LNCAP (cell line): ENCODE results near the gene CTDP1.

Experiments
- TF ChIP-seq, protein P1 (sequence below): fragments of 450-650 bp; IDR thresholded peaks from 2 replicates; pipeline ENCODE4 v1.5.1; 2017; ENCODE audit warnings: mild to moderate bottlenecking

Gene CTDP1

GRCh38 chr18:79769698-79770500 is 90.3 kb downstream of the CTDP1 start:
- TF ChIP-seq, protein P1, sequence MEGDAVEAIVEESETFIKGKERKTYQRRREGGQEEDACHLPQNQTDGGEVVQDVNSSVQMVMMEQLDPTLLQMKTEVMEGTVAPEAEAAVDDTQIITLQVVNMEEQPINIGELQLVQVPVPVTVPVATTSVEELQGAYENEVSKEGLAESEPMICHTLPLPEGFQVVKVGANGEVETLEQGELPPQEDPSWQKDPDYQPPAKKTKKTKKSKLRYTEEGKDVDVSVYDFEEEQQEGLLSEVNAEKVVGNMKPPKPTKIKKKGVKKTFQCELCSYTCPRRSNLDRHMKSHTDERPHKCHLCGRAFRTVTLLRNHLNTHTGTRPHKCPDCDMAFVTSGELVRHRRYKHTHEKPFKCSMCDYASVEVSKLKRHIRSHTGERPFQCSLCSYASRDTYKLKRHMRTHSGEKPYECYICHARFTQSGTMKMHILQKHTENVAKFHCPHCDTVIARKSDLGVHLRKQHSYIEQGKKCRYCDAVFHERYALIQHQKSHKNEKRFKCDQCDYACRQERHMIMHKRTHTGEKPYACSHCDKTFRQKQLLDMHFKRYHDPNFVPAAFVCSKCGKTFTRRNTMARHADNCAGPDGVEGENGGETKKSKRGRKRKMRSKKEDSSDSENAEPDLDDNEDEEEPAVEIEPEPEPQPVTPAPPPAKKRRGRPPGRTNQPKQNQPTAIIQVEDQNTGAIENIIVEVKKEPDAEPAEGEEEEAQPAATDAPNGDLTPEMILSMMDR, result no peak

- TF ChIP-seq, protein P1, result no peak
Observed at GRCh38 chr18:79770501-79770815, 90.9 kb downstream of the CTDP1 start.

DNA sequence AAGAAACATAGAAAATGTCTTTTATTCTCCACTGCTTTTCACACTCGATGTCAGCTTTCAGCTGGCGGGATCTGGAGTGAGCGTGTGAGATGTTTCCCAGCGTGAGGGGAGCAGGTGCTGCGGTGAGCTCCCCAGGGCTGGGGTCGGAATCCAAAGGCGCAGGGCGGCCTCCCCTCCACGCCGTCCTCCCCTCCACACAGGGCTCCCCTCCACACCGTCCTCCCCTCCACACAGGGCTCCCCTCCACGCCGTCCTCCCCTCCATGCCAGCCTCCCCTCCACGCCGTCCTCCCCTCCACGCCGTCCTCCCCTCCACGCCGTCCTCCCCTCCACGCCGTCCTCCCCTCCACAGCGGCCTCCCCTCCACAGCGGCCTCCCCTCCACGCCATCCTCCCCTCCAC is 91.2 kb downstream of the CTDP1 start:
- TF ChIP-seq, protein P1, result no peak

GRCh38 chr18:79771446-79772107 is 92.0 kb downstream of the CTDP1 start:
- TF ChIP-seq, protein P1, result no peak

GRCh38 chr18:79772108-79772864 is 92.7 kb downstream of the CTDP1 start:
- TF ChIP-seq, protein P1, result no peak

- TF ChIP-seq, protein P1, result no peak
Observed at GRCh38 chr18:79772865-79773696, 93.5 kb downstream of the CTDP1 start.

DNA sequence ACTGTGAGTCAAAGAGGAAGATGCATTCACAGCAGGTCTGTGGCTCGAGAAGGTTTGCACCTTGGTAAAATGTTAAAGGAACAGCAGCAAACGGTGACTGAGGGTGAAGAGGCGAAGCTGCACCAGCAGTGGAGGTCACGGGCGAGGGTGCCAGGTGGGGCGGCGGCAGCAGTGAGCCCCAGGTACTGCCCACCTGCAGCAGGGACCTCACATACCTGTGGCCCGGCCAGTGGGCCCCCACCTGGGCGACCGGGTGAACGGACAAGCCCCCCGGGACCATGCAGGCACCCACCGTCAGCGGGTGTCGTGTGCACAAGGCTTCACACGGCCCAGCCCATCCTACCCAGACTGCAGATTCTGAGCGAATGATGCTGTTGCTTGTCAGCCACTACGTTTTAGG is 94.5 kb downstream of the CTDP1 start:
- TF ChIP-seq, protein P1, result no peak
